ENCODE measurements around the gene TIFAB.

DNA sequence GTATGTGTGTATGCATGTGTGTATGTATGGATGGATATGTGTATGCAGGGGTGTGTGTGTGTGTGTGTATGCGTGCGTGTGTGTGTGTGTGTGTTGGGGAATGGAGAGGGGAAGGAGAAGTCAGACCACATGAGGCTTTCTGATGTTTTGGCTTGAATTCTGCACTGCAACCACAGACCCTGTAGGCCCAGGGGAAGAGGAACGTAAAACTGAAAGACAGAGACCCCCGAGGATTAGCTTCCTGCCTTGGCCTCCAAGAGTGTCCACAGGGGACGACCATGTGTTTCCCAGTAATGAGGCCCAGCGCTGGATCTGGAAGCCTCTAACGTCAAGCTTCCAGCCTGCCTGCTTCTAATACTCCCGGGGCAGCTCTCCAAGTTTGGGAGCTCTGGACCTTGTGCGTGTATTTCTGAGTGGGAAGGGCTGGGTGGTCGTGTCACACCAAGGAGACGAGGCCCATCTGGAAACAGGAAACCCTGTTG lies 10.8 kb downstream of the TIFAB start:
- TF ChIP-seq, protein P1, sequence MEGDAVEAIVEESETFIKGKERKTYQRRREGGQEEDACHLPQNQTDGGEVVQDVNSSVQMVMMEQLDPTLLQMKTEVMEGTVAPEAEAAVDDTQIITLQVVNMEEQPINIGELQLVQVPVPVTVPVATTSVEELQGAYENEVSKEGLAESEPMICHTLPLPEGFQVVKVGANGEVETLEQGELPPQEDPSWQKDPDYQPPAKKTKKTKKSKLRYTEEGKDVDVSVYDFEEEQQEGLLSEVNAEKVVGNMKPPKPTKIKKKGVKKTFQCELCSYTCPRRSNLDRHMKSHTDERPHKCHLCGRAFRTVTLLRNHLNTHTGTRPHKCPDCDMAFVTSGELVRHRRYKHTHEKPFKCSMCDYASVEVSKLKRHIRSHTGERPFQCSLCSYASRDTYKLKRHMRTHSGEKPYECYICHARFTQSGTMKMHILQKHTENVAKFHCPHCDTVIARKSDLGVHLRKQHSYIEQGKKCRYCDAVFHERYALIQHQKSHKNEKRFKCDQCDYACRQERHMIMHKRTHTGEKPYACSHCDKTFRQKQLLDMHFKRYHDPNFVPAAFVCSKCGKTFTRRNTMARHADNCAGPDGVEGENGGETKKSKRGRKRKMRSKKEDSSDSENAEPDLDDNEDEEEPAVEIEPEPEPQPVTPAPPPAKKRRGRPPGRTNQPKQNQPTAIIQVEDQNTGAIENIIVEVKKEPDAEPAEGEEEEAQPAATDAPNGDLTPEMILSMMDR (IDR thresholded peaks at IDR 0.05) = no peak
- no peak for TF ChIP-seq POLR2AphosphoS5 (IDR thresholded peaks at IDR 0.05; ENCODE audit: low read depth, low read length)
